Activated CD4-positive, alpha-beta T cell treated with anti-CD3 and anti-CD28 coated beads for 36 hours (primary cell): ENCODE measurements around the gene DNAH9. TPM values are rescaled to one million over a fixed set of nuclear protein-coding genes. Genes with fewer than 3 reads are reported as not detected.

Source experiments
- ATAC-seq: fragments of 200-7000 bp; cut with Tn5 transposase; one replicate; pipeline ENCODE4 v1.10.0; 2021; ENCODE audit warnings: mild to moderate bottlenecking, moderate library complexity
- CTCF ChIA-PET: fragments of 350-600 bp; sonication (Branson Sonifier 250); formaldehyde crosslinking; loops from one replicate; lab custom pipeline; 2021; ENCODE audit warnings: antibody characterized with exemption; lab: Charles Lee
- POLR2A ChIA-PET: fragments of 350-600 bp; sonication (Branson Sonifier 250); formaldehyde crosslinking; loops from one replicate; lab custom pipeline; 2021; ENCODE audit warnings: antibody characterized with exemption, inconsistent platforms; lab: Charles Lee
- DNase-seq: peaks from one replicate; pipeline ENCODE4 v3.0.0-alpha.2; 2020
- H3K27ac Mint-ChIP-seq: one replicate; pipeline ENCODE4 v1.8.0; 2021; ENCODE audit warnings: mixed read lengths
- H3K27me3 Mint-ChIP-seq: one replicate; pipeline ENCODE4 v1.8.0; 2021; ENCODE audit warnings: mixed read lengths
- H3K36me3 Mint-ChIP-seq: one replicate; pipeline ENCODE4 v1.8.0; 2021; ENCODE audit warnings: low read depth, mixed read lengths
- H3K4me1 Mint-ChIP-seq: one replicate; pipeline ENCODE4 v1.8.0; 2021; ENCODE audit warnings: mixed read lengths
- H3K4me3 Mint-ChIP-seq: one replicate; pipeline ENCODE4 v1.8.0; 2021; ENCODE audit warnings: mild to moderate bottlenecking, moderate library complexity, mixed read lengths
- H3K9me3 Mint-ChIP-seq: one replicate; pipeline ENCODE4 v1.8.0; 2021; ENCODE audit warnings: low read depth, mixed read lengths
- intact Hi-C, 2 experiments: fragments of 100-400 bp; cut with DNase I in 1 of 2; cut with micrococcal nuclease in 1 of 2; formaldehyde crosslinking; loops; one replicate each; pipeline versions ENCODE4 v1.14.2 to v1.15.1; 2022 to 2024; cut with DNase I, micrococcal nuclease
- total RNA-seq, 2 experiments: library from RNA; stranded (reverse); gene quantifications; one replicate each; pipeline ENCODE4 v1.2.3, GENCODE V29; 2021

The DNAH9 gene
- total RNA-seq, 2 experiments from 2014 or later, result not detected

DNA sequence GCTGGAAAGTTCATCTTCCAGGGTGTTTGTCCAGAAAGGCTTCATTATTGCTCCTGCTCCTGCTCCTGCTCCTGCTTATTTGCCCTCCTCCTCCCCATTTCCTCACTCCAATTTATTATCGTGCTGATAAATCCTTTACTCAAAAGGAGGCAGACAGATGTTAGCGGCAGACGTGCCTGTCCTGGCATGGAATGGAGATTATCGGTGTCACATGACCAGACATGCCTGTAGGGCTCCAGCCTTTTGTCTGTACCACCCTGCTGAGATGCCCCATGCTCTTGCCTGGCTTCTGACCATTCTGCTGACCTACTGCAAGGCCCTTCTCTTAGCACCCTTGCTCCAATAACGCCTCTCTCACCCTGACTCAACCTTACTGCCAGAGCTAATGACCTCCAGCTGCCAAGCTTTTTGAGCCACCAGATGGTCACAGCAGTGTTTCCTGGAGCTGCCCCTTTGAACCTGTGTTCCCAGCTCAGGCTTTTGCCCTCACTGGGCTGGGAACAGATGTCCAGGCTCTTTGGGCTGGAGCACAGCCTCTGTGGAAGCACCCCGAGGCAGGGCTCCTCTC, 12.8 kb downstream of the DNAH9 start:
- Mint-ChIP-seq H3K27me3 (peaks cover 2% of the 10 kb centered on the region), H3K9me3 (no peaks in the 10 kb centered on the region), H3K4me3 (no peak overlapping the region), H3K36me3 (no peaks in the 10 kb centered on the region), H3K4me1 (no peaks in the 10 kb centered on the region), H3K27ac (no peak overlapping the region)
- ChIA-PET CTCF (interaction anchor here (1.3 kb wide), 1 partner anchor 15 kb away, joined by 3 read pairs; no protein-coding TSS in a partner anchor), POLR2A (no interaction called here)
- DNase-seq (no peak), ATAC-seq (no peak)
- intact Hi-C loops, result no loop called here

GRCh38 chr17:11612956-11613355, 14.7 kb downstream of the DNAH9 start:
- no peak overlapping the region for H3K27ac Mint-ChIP-seq
- ChIA-PET CTCF (no interaction called here), POLR2A (no interaction called here)
- H3K9me3 Mint-ChIP-seq, result no peaks in the 10 kb centered on the region
- no peak overlapping the region for H3K4me3 Mint-ChIP-seq
- intact Hi-C loops, result no loop called here
- no peaks in the 10 kb centered on the region for H3K4me1 Mint-ChIP-seq
- no peak for ATAC-seq
- no peak for DNase-seq
- no peaks in the 10 kb centered on the region for H3K36me3 Mint-ChIP-seq
- peaks cover 2% of the 10 kb centered on the region for H3K27me3 Mint-ChIP-seq

GRCh38 chr17:11618861-11619566, 20.7 kb downstream of the DNAH9 start:
- Mint-ChIP-seq H3K36me3 (no peaks in the 10 kb centered on the region), H3K27ac (no peak overlapping the region), H3K4me3 (no peak overlapping the region), H3K27me3 (no peaks in the 10 kb centered on the region), H3K9me3 (no peaks in the 10 kb centered on the region), H3K4me1 (no peaks in the 10 kb centered on the region)
- ChIA-PET CTCF (no interaction called here), POLR2A (no interaction called here)
- intact Hi-C loops, result no loop called here
- ATAC-seq (no peak), DNase-seq (no peak)

DNA sequence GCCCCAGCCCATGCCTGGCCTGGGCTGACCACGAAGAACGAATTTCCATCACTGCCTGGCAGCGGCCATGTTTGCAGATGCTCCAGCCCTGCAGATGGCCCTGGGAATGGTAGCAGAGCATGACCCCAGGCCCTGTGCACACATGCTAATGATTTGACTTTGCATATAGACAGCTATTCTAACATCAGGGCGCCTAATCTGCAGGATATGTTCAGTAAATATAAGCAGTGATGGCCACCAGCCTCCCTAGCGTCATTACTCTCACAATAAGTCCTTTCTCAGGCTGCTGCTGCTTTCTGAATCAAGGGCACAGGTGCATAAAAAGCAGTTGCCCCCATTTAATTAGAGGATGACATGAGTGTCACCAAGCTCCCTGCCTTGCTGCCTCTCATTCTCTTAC, 24.2 kb downstream of the DNAH9 start:
- ATAC-seq (no peak), DNase-seq (no peak)
- ChIA-PET CTCF (no interaction called here), POLR2A (no interaction called here)
- Mint-ChIP-seq H3K4me3 (no peak overlapping the region), H3K4me1 (no peaks in the 10 kb centered on the region), H3K27me3 (no peaks in the 10 kb centered on the region), H3K27ac (no peak overlapping the region), H3K9me3 (no peaks in the 10 kb centered on the region), H3K36me3 (no peaks in the 10 kb centered on the region)
- intact Hi-C loops, result no loop called here

GRCh38 chr17:11624976-11625375, 26.7 kb downstream of the DNAH9 start:
- Mint-ChIP-seq H3K27ac (no peak overlapping the region), H3K27me3 (no peaks in the 10 kb centered on the region), H3K36me3 (no peaks in the 10 kb centered on the region), H3K4me3 (no peak overlapping the region), H3K4me1 (no peaks in the 10 kb centered on the region), H3K9me3 (no peaks in the 10 kb centered on the region)
- ChIA-PET POLR2A (no interaction called here), CTCF (interaction anchor here (0.7 kb wide), 1 partner anchor 103 kb away, joined by 3 read pairs; no protein-coding TSS in a partner anchor)
- intact Hi-C loops, result no loop called here
- ATAC-seq, result no peak
- DNase-seq, result no peak

DNA sequence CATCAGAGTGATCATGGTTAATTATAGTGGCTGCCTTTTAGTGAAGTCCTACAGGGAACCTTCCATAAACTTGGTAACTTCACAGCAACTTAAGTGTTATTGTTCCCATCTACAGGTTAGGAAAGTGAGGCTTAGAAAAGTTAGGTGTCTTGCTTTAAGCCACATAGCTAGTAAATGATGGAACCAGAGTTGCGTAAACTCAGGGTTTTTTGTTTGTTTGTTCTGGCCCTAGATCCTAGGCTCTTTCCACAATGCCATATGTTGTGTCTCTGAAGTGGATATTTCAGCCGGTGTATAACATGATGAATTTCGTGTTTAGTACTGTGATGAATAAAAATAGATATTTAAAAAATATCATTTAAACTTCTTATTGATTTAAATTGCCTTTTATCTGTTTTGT, 27.6 kb downstream of the DNAH9 start:
- Mint-ChIP-seq H3K4me1 (no peaks in the 10 kb centered on the region), H3K36me3 (no peaks in the 10 kb centered on the region), H3K27me3 (no peaks in the 10 kb centered on the region), H3K9me3 (no peaks in the 10 kb centered on the region), H3K4me3 (no peak overlapping the region), H3K27ac (no peak overlapping the region)
- DNase-seq (no peak), ATAC-seq (no peak)
- ChIA-PET CTCF (no interaction called here), POLR2A (no interaction called here)
- intact Hi-C loops, result no loop called here

DNA sequence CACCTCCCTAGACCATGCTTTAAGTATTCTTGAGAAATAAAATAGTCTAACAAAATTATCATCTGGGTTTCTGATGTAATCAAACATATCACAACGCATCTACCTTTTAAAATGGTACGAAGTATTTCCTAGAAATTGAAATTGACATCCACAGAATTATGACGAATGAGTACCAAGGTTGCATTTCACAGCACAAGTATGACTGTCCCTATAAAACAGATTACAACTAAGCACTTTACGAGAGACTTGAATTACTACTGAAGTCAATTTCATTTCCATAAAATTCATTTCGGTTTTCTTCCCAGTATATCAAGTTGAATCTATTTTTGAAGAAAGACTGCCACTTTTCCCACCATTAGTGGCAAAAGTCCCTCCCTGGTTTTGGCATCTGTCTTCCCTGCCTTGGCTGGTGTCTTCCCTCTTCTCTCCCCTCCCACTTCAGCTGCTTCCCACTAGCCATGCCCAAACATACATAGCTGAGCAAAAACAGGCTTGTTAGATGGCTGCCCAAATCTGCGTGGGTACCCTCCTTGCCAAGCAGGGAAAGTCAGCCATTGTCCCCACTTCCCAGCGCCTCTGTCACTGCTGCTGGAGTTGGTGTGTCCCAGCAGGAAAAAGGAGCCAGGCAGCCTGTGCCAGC, 29.2 kb downstream of the DNAH9 start:
- DNase-seq (no peak), ATAC-seq (no peak)
- Mint-ChIP-seq H3K27ac (no peak overlapping the region), H3K4me1 (no peaks in the 10 kb centered on the region), H3K9me3 (no peaks in the 10 kb centered on the region), H3K27me3 (no peaks in the 10 kb centered on the region), H3K4me3 (no peak overlapping the region), H3K36me3 (no peaks in the 10 kb centered on the region)
- intact Hi-C loops, result no loop called here
- ChIA-PET POLR2A (no interaction called here), CTCF (no interaction called here)

DNA sequence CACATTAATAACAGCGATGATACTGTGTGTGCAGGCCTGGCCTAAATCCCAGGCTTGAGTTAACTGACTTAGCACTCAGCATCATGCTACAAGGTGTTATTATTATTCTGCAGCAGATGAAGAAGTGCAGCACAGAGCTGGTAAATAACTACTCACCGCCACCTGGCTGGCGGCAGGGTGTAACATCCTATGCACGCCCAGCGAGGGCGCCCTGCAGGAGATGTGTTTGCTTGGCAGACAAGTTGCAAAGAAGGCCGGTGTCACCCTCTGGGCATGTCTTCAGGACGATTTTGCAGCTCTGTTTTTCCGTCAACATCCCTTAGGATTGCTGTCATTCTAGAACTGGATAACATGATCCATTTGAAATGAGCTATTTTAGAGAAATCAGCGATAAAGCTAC, 30.1 kb downstream of the DNAH9 start:
- ATAC-seq (no peak), DNase-seq (no peak)
- no peak overlapping the region for H3K27ac Mint-ChIP-seq
- no peaks in the 10 kb centered on the region for H3K36me3 Mint-ChIP-seq
- POLR2A ChIA-PET, result no interaction called here
- no peak overlapping the region for H3K4me3 Mint-ChIP-seq
- intact Hi-C loops, result no loop called here
- H3K4me1 Mint-ChIP-seq, result no peaks in the 10 kb centered on the region
- H3K9me3 Mint-ChIP-seq, result no peaks in the 10 kb centered on the region
- CTCF ChIA-PET, result interaction anchor here (1.2 kb wide), 1 partner anchor 16 kb away, joined by 4 read pairs; no protein-coding TSS in a partner anchor
- H3K27me3 Mint-ChIP-seq, result no peaks in the 10 kb centered on the region

DNA sequence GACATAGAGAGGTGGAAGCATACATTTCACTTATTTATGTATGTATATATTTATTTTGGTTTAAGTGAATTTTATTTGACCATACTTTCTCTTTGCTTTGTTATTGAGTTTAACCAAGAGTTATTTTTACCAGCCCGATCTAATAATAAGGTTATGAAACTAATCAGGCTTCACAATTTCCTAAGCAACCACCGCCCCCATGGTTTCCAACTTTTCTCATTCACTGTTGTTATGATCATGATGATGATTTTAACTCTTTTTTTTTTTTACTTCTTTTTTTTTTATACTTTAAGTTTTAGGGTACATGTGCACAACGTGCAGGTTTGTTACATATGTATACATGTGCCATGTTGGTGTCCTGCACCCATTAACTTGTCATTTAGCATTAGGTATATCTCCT, 30.6 kb downstream of the DNAH9 start:
- POLR2A ChIA-PET, result no interaction called here
- Mint-ChIP-seq H3K9me3 (no peaks in the 10 kb centered on the region), H3K36me3 (no peaks in the 10 kb centered on the region), H3K4me1 (no peaks in the 10 kb centered on the region), H3K4me3 (no peak overlapping the region), H3K27me3 (no peaks in the 10 kb centered on the region), H3K27ac (no peak overlapping the region)
- ATAC-seq (no peak), DNase-seq (no peak)
- intact Hi-C loops, result no loop called here
- CTCF ChIA-PET, result interaction anchor here (1.2 kb wide), 1 partner anchor 16 kb away, joined by 4 read pairs; no protein-coding TSS in a partner anchor

DNA sequence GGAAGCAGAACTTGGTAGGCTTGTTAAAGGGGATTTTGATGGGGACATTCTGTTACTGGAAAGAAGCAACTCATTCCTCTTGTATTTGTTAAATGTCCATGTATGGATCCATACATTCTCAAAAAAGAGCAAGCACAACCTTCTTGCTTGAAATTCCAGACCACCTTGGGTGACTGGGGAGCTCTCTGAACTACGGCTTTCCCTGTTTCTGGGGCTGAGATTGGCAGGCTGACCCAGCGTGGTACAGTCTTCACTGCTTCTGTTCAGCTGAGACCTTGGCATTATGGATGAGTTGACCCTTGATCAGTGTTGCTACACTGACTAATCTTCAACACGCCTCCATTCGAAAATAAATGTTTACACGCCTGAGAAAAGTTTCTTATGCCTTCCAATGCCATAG, 38.5 kb downstream of the DNAH9 start:
- Mint-ChIP-seq H3K27ac (no peak overlapping the region), H3K4me1 (no peaks in the 10 kb centered on the region), H3K4me3 (no peak overlapping the region), H3K9me3 (peaks cover 7% of the 10 kb centered on the region), H3K36me3 (no peaks in the 10 kb centered on the region), H3K27me3 (no peaks in the 10 kb centered on the region)
- CTCF ChIA-PET, result no interaction called here
- POLR2A ChIA-PET, result no interaction called here
- intact Hi-C loops, result no loop called here
- DNase-seq, result no peak
- ATAC-seq, result no peak

DNA sequence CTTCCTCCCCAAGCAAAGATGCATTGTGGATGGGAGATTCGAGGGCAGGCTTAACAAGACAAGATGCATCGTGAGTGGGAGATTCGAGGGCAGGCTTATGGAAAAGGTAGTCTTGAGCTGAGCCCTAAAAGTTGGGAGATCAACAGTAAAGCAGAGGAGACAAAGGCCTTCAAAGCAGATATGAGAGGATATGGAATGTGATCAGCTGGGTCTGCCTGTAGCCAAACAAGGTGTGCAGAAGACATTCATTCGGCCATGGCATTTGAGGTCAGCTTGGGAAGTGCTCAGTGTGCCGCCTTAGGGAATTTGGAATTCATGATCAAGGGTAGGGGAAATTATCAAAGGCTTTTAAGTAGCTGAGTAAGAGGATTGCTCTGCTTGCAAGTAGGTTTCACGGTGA, 39.5 kb downstream of the DNAH9 start:
- intact Hi-C loops, result no loop called here
- Mint-ChIP-seq H3K4me1 (no peaks in the 10 kb centered on the region), H3K27me3 (no peaks in the 10 kb centered on the region), H3K9me3 (peaks cover 7% of the 10 kb centered on the region), H3K27ac (no peak overlapping the region), H3K4me3 (no peak overlapping the region), H3K36me3 (no peaks in the 10 kb centered on the region)
- ChIA-PET POLR2A (no interaction called here), CTCF (interaction anchor here (0.6 to 0.9 kb wide), 2 partner anchors 325 to 762 kb away, joined by 3 to 4 read pairs; no protein-coding TSS in a partner anchor)
- ATAC-seq, result no peak
- no peak for DNase-seq
